ENCODE measurements around the gene ERP44.
A peak's percentile ranks its signal among the peaks of the same experiment; 100 is the strongest.
"Not testable (repeated sequence)": the region's sequence is repeated elsewhere in the genome, so short reads cannot be mapped to it uniquely, and the experiment has no call there.

Gene ERP44

GRCh38 chr9:100098887-100099721 lies at the start of gene ERP44, which contains the start of gene INVS:
Gene ERP44 (minus strand): TSS chr9:100099000. CDS start chr9:100098840, 160 bp downstream.
Gene INVS (plus strand): TSS chr9:100099243. CDS start chr9:100104522, 5,279 bp downstream.
- FAIRE-seq (peak; percentile 56), DNase-seq (ENCODE audit: insufficient read length, low spot score) (peak; percentile 55)
- no peak for TF ChIP-seq CTCF (IDR thresholded peaks at IDR 0.05; ENCODE audit: insufficient read depth, missing control alignments)

- DNase-seq (ENCODE audit: insufficient read length, low spot score); FAIRE-seq: not testable (repeated sequence)
These were observed 47.2 kb upstream of the ERP44 start for GRCh38 chr9:100145976-100146375.

- not testable (repeated sequence) for FAIRE-seq; DNase-seq (ENCODE audit: insufficient read length, low spot score)
These were observed 46.6 kb upstream of the ERP44 start for GRCh38 chr9:100145167-100145934.

- not testable (repeated sequence) for DNase-seq (ENCODE audit: insufficient read length, low spot score); FAIRE-seq
These were observed 43.1 kb upstream of the ERP44 start for GRCh38 chr9:100141862-100142261.

GRCh38 chr9:100140303-100140702 lies 41.5 kb upstream of the ERP44 start:
- FAIRE-seq; DNase-seq (ENCODE audit: insufficient read length, low spot score): not testable (repeated sequence)

- peak; percentile 2 for TF ChIP-seq CTCF (IDR thresholded peaks at IDR 0.05; ENCODE audit: insufficient read depth, missing control alignments)
- not testable (repeated sequence) for DNase-seq (ENCODE audit: insufficient read length, low spot score); FAIRE-seq
These were observed 38.0 kb upstream of the ERP44 start for GRCh38 chr9:100136799-100137198.

- no peak for FAIRE-seq
- TF ChIP-seq CTCF (IDR thresholded peaks at IDR 0.05; ENCODE audit: insufficient read depth, missing control alignments), result no peak
- no peak for DNase-seq (ENCODE audit: insufficient read length, low spot score)
These were observed 35.9 kb upstream of the ERP44 start for GRCh38 chr9:100134731-100135130.

- FAIRE-seq (no peak), DNase-seq (ENCODE audit: insufficient read length, low spot score) (no peak)
- TF ChIP-seq CTCF (IDR thresholded peaks at IDR 0.05; ENCODE audit: insufficient read depth, missing control alignments), result no peak
These were observed 33.2 kb upstream of the ERP44 start for GRCh38 chr9:100131875-100132430.

- no peak for FAIRE-seq
- DNase-seq (ENCODE audit: insufficient read length, low spot score), result no peak
- no peak for TF ChIP-seq CTCF (IDR thresholded peaks at IDR 0.05; ENCODE audit: insufficient read depth, missing control alignments)
These were observed 32.4 kb upstream of the ERP44 start for GRCh38 chr9:100131216-100131615.
